ENCODE data around the gene COG5. TPM values are rescaled to one million over a fixed set of nuclear protein-coding genes. Genes with fewer than 3 reads are reported as not detected.
A peak's percentile ranks its signal among the peaks of the same experiment; 100 is the strongest.

COG5 gene
- total and polyA plus RNA-seq, 2 of the 8 experiments (the other 6 are each of a cell fraction or from before 2014, with no cell fraction given): 10.5 to 28.1 TPM

DNA sequence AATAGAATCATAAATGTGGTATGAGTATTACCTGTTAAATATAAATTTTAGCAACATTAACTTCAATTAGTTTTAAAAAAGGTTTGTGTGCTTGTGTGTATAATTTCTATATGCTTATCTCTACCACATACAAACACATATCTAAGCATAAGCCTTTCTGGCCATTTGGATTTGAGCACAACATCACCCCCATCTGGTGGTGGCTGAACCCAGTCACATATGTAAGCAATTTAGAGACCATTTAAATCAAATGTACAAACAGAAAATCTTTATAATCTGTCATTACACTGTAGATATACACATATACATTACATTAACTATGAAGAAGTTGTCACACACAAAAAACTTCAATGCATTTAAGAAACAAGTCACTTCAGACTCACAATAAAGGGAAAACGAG lies 62.1 kb downstream of the COG5 start:
- H3K27me3 ChIP-seq (replicated peaks in 1 of 4; ENCODE audit: control insufficient read depth in 3 of 4, extremely low read depth in 1 of 4, insufficient read depth in 3 of 4, low read length in 3 of 4): no peaks in the 10 kb centered on the region
- H3K18ac ChIP-seq (ENCODE audit: extremely low read depth, low read length): no peak overlapping the region
- no peaks in the 10 kb centered on the region for H3K9me3 ChIP-seq (ENCODE audit: insufficient read depth in 2 of 2, low read depth in 1 of 2, low read length in 1 of 2)
- FAIRE-seq (no peak), DNase-seq (ENCODE audit: low read depth in 1 of 2, low spot score in 2 of 2) (no peak)
- H4K20me1 ChIP-seq (replicated peaks in 1 of 2; ENCODE audit: control insufficient read depth in 1 of 2, insufficient read depth in 2 of 2, low read length in 2 of 2): no peaks in the 10 kb centered on the region
- no peak overlapping the region for H3K9ac ChIP-seq (replicated peaks in 1 of 4; ENCODE audit: extremely low read depth in 1 of 4, low read depth in 3 of 4, low read length in 3 of 4)
- H3K79me2 ChIP-seq (ENCODE audit: control insufficient read depth in 1 of 2, insufficient read depth in 2 of 2, low read length in 2 of 2): peaks cover 0 to 12% of the 10 kb centered on the region in 2 experiments; a peak in 2 of 4 replicates
- ChIA-PET CTCF (ENCODE audit: partially characterized antibody) (interaction anchor here (0.7 to 3.1 kb wide), 20 partner anchors 9 to 636 kb away, joined by 3 to 17 read pairs (median 3); no protein-coding TSS in a partner anchor), POLR2A (ENCODE audit: partially characterized antibody) (no interaction called here)
- no peak overlapping the region for H4K5ac ChIP-seq (ENCODE audit: insufficient read length, low read depth, low read length)
- no peak overlapping the region for H2BK5ac ChIP-seq (ENCODE audit: low read depth, low read length)
- no peaks in the 10 kb centered on the region for H3K23me2 ChIP-seq (ENCODE audit: low read depth, low read length)
- H2BK120ac ChIP-seq (replicated peaks; ENCODE audit: low read depth, low read length): no peak overlapping the region
- no peak overlapping the region for H3K14ac ChIP-seq (ENCODE audit: insufficient read length)
- H4K8ac ChIP-seq (ENCODE audit: extremely low read depth, insufficient read depth, low read length): no peak overlapping the region
- H2AFZ ChIP-seq (ENCODE audit: low read length): no peak overlapping the region
- H3K27ac ChIP-seq (ENCODE audit: low read depth, low read length): no peak overlapping the region
- no peak overlapping the region for H2AK5ac ChIP-seq (ENCODE audit: low read depth, low read length)
- H3K56ac ChIP-seq (replicated peaks; ENCODE audit: insufficient read length, low read depth, low read length): no peak overlapping the region
- no peak overlapping the region for H2BK15ac ChIP-seq (ENCODE audit: low read length)
- H3K4me3 ChIP-seq (ENCODE audit: extremely low read depth in 1 of 4, insufficient read depth in 2 of 4, low read depth in 3 of 4, low read length in 4 of 4): no peak overlapping the region
- no peaks in the 10 kb centered on the region; the same call in 1 of the 2 replicates for H3K79me1 ChIP-seq (ENCODE audit: low read depth, low read length)
- no peak overlapping the region for H4K91ac ChIP-seq (replicated peaks; ENCODE audit: insufficient read length, low read length)
- H3K4me2 ChIP-seq (ENCODE audit: insufficient read depth in 1 of 2, low read depth in 2 of 2, low read length in 2 of 2): no peak overlapping the region
- no peak overlapping the region for H3K23ac ChIP-seq (ENCODE audit: insufficient read length)
- H3K36me3 ChIP-seq (ENCODE audit: control insufficient read depth in 2 of 4, insufficient read depth in 4 of 4, low read length in 3 of 4): no peaks in the 10 kb centered on the region; a peak in 1 of 8 replicates
- no peak overlapping the region for H2BK12ac ChIP-seq (ENCODE audit: low read depth, low read length)
- H2BK20ac ChIP-seq (ENCODE audit: low read length): no peak overlapping the region
- WGBS, 2 experiments (ENCODE audit: extremely low coverage in 1 of 2, insufficient coverage in 1 of 2, insufficient read length in 1 of 2, insufficient replicate concordance in 2 of 2, low coverage in 1 of 2, low lambda C conversion rate in 2 of 2, missing lambda C conversion rate in 1 of 2): 86% methylated on average over 1 of the region's 1 CpG; no CpG with 5 or more reads in 1 of the 2 experiments
- no peak for TF ChIP-seq JUN (IDR thresholded peaks at IDR 0.05; ENCODE audit: low read depth, low read length)
- TF ChIP-seq, protein P1, sequence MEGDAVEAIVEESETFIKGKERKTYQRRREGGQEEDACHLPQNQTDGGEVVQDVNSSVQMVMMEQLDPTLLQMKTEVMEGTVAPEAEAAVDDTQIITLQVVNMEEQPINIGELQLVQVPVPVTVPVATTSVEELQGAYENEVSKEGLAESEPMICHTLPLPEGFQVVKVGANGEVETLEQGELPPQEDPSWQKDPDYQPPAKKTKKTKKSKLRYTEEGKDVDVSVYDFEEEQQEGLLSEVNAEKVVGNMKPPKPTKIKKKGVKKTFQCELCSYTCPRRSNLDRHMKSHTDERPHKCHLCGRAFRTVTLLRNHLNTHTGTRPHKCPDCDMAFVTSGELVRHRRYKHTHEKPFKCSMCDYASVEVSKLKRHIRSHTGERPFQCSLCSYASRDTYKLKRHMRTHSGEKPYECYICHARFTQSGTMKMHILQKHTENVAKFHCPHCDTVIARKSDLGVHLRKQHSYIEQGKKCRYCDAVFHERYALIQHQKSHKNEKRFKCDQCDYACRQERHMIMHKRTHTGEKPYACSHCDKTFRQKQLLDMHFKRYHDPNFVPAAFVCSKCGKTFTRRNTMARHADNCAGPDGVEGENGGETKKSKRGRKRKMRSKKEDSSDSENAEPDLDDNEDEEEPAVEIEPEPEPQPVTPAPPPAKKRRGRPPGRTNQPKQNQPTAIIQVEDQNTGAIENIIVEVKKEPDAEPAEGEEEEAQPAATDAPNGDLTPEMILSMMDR (IDR thresholded peaks at IDR 0.05; ENCODE audit: control extremely low read depth in 1 of 3, insufficient read depth in 1 of 3, low read depth in 1 of 3, low read length in 3 of 3): peak in 2 of 3 experiments; percentile 32 to 47; a peak in 2 of 4 replicates
- peak; percentile 65 to 67 for TF ChIP-seq RAD21 (IDR thresholded peaks at IDR 0.05 in 1 of 2, conservative IDR thresholded peaks at IDR 0.05 in 1 of 2; ENCODE audit: low read depth in 2 of 2, low read length in 2 of 2)
- H3K4ac ChIP-seq (replicated peaks; ENCODE audit: insufficient read length, low read depth, low read length): no peak overlapping the region
- peaks cover 0 to 3% (median 0%) of the 10 kb centered on the region in 4 experiments; a peak in 1 of 7 replicates for H3K4me1 ChIP-seq (replicated peaks in 1 of 4; ENCODE audit: control insufficient read depth in 3 of 4, insufficient read depth in 4 of 4, low read length in 3 of 4)
